ENCODE measurements around the gene TCF4. TPM values are rescaled to one million over a fixed set of nuclear protein-coding genes. Genes with fewer than 3 reads are reported as not detected.

Gene TCF4
- total RNA-seq, 1 experiment from 2014 or later: 93.7 TPM

DNA sequence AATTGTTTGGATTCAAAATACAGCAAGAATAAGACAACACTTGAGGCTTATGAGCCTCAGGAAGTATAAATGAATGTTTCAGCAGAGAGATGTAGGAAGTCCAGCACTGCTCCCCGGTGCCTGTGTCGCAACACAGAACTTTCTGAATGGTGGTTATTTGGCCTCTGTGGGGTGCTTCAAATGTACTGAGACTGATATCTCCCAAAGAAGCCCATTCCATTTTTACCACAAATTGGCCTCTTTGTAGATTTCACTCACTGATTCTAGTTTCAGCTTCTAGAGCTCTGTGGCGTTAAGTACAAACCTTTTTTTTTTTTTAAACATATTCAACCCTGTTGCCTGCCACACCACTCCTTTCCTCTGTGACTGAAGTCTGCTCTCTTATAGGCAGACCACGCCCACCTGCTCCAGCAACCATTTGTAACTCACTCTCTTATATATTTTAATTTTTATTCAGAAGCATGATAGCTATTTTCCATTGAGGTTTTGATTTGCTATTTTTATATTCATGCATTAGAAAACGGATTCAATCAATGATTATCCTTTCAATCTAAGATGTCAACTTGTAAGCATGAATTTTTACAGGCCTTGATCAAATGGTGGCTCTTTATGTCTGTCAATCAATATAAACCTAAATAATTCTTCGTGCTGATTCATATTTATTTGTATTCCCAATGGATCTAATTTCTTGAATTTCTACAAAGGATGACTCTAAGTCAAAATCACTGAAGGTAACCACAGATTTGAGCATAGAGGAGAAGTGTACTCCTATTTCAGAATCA, 351.7 kb downstream of the TCF4 start:
- Mint-ChIP-seq H3K4me3 (ENCODE audit: unreplicated experiment) (no peak overlapping the region), H3K9me3 (ENCODE audit: unreplicated experiment) (no peaks in the 10 kb centered on the region), H3K36me3 (ENCODE audit: insufficient read depth, unreplicated experiment) (peaks cover 40% of the 10 kb centered on the region), H3K4me1 (ENCODE audit: low read depth, unreplicated experiment) (no peaks in the 10 kb centered on the region), H3K27me3 (ENCODE audit: insufficient read depth, unreplicated experiment) (no peaks in the 10 kb centered on the region), H3K27ac (ENCODE audit: unreplicated experiment) (no peak overlapping the region)
- BruUV-seq (replicated peaks): no TSS peak
- intact Hi-C loops (cut with micrococcal nuclease; ENCODE audit: unreplicated experiment): loop anchor here (5.0 to 10.0 kb wide), 3 partner anchors 86 to 1341 kb away; no protein-coding TSS in a partner anchor
- Histone ChIP-seq H3K4me1 (peaks cover 9% of the 10 kb centered on the region; the same call in 1 of the 2 replicates), H3K9me3 (no peaks in the 10 kb centered on the region), H3K27me3 (replicated peaks; ENCODE audit: control insufficient read depth, insufficient read depth, low read length) (no peaks in the 10 kb centered on the region), H3K4me3 (ENCODE audit: low read depth, low read length) (no peak overlapping the region), H3K36me3 (ENCODE audit: control insufficient read depth, insufficient read depth, low read length) (no peaks in the 10 kb centered on the region)
- ChIA-PET CTCF (interaction anchor here (1.0 kb wide), 1 partner anchor 85 kb away, joined by 6 read pairs; no protein-coding TSS in a partner anchor), POLR2A (no interaction called here)
- no peak for DNase-seq
- TF ChIP-seq, protein P1, sequence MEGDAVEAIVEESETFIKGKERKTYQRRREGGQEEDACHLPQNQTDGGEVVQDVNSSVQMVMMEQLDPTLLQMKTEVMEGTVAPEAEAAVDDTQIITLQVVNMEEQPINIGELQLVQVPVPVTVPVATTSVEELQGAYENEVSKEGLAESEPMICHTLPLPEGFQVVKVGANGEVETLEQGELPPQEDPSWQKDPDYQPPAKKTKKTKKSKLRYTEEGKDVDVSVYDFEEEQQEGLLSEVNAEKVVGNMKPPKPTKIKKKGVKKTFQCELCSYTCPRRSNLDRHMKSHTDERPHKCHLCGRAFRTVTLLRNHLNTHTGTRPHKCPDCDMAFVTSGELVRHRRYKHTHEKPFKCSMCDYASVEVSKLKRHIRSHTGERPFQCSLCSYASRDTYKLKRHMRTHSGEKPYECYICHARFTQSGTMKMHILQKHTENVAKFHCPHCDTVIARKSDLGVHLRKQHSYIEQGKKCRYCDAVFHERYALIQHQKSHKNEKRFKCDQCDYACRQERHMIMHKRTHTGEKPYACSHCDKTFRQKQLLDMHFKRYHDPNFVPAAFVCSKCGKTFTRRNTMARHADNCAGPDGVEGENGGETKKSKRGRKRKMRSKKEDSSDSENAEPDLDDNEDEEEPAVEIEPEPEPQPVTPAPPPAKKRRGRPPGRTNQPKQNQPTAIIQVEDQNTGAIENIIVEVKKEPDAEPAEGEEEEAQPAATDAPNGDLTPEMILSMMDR (IDR thresholded peaks at IDR 0.05; ENCODE audit: insufficient read depth in 1 of 2, low read depth in 1 of 2, low read length in 1 of 2, severe bottlenecking in 1 of 2, unreplicated experiment in 1 of 2): no peak

DNA sequence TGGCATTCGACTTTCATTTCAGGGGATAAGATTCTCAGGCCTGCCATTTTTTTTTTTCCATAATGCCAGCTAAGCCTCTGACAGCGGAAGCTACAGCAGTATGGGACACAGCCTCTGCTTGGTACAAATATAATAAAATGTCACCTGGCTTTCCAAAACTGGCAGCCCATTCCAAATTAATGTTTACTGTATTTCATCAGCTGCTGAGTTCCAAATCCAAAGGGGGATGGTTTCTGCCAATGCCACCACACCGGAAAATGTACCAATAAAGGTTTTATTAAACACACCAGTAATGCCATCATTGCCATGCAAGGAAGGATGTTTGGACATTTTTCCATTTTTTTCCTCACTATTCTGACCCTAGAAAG, 352.9 kb downstream of the TCF4 start:
- H3K4me3 ChIP-seq (ENCODE audit: low read depth, low read length): no peak overlapping the region
- H3K4me1 ChIP-seq: peaks cover 9% of the 10 kb centered on the region; the same call in 1 of the 2 replicates
- intact Hi-C loops (cut with micrococcal nuclease; ENCODE audit: unreplicated experiment): loop anchor here (2.0 to 10.0 kb wide), 4 partner anchors 40 to 1342 kb away; no protein-coding TSS in a partner anchor
- POLR2A ChIA-PET: no interaction called here
- H3K9me3 ChIP-seq: no peaks in the 10 kb centered on the region
- H3K27ac Mint-ChIP-seq (ENCODE audit: unreplicated experiment): no peak overlapping the region
- CTCF ChIA-PET: interaction anchor here (0.7 to 1.2 kb wide), 5 partner anchors 27 to 791 kb away, joined by 3 to 5 read pairs (median 3); no protein-coding TSS in a partner anchor
- TF ChIP-seq, protein P1 (IDR thresholded peaks at IDR 0.05; ENCODE audit: insufficient read depth in 1 of 2, low read depth in 1 of 2, low read length in 1 of 2, severe bottlenecking in 1 of 2, unreplicated experiment in 1 of 2): no peak
- BruUV-seq (replicated peaks): no TSS peak
- no peaks in the 10 kb centered on the region for H3K9me3 Mint-ChIP-seq (ENCODE audit: unreplicated experiment)
- no peaks in the 10 kb centered on the region for H3K27me3 Mint-ChIP-seq (ENCODE audit: insufficient read depth, unreplicated experiment)
- no peaks in the 10 kb centered on the region for H3K36me3 ChIP-seq (ENCODE audit: control insufficient read depth, insufficient read depth, low read length)
- no peaks in the 10 kb centered on the region for H3K4me1 Mint-ChIP-seq (ENCODE audit: low read depth, unreplicated experiment)
- no peak for DNase-seq
- peaks cover 53% of the 10 kb centered on the region for H3K36me3 Mint-ChIP-seq (ENCODE audit: insufficient read depth, unreplicated experiment)
- H3K4me3 Mint-ChIP-seq (ENCODE audit: unreplicated experiment): no peak overlapping the region
- H3K27me3 ChIP-seq (replicated peaks; ENCODE audit: control insufficient read depth, insufficient read depth, low read length): no peaks in the 10 kb centered on the region

DNA sequence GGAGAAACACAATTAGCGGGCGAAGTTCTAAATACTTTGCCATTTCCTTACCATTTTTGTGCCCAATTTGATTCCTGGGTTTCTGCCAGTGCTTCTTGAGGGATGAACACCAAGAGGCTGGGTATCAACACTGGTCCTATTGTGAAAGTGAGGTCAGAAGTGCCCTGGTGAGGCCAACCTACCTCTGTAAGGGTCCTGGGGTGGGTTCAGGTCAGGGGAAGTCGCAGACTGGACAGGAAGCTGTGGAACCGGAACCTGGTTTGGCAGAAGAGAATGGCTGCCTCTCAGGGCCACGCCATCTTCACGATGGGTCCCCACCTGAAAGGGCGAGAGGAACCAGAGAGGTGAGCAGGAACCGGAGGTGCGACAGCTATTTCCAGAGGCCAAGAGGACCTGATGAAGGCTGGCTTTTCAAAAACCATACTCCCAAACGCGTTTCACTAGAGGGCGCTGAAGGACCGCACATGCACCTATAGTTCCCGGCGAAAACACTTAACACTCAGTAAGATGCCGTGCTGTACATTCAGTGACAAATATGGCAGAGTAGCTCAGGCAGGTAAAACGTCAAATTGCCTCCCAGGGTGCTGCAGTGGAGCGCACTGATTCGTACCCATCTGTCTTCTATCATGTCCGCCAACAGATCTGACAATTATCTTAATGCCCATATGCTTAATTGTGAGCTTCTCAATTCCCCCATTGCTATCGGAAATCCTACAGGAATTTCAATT, 353.5 kb downstream of the TCF4 start:
- Mint-ChIP-seq H3K36me3 (ENCODE audit: insufficient read depth, unreplicated experiment) (peaks cover 58% of the 10 kb centered on the region), H3K9me3 (ENCODE audit: unreplicated experiment) (no peaks in the 10 kb centered on the region), H3K4me1 (ENCODE audit: low read depth, unreplicated experiment) (no peaks in the 10 kb centered on the region), H3K27me3 (ENCODE audit: insufficient read depth, unreplicated experiment) (no peaks in the 10 kb centered on the region), H3K27ac (ENCODE audit: unreplicated experiment) (no peak overlapping the region), H3K4me3 (ENCODE audit: unreplicated experiment) (no peak overlapping the region)
- ChIA-PET POLR2A (no interaction called here), CTCF (interaction anchor here (0.5 to 1.2 kb wide), 6 partner anchors 27 to 1336 kb away, joined by 3 to 5 read pairs (median 3); no protein-coding TSS in a partner anchor)
- H3K4me1 ChIP-seq: peaks cover 9% of the 10 kb centered on the region; the same call in 1 of the 2 replicates
- no peaks in the 10 kb centered on the region for H3K9me3 ChIP-seq
- H3K4me3 ChIP-seq (ENCODE audit: low read depth, low read length): no peak overlapping the region
- no peaks in the 10 kb centered on the region for H3K36me3 ChIP-seq (ENCODE audit: control insufficient read depth, insufficient read depth, low read length)
- TF ChIP-seq, protein P1 (IDR thresholded peaks at IDR 0.05; ENCODE audit: insufficient read depth in 1 of 2, low read depth in 1 of 2, low read length in 1 of 2, severe bottlenecking in 1 of 2, unreplicated experiment in 1 of 2): peak; percentile 50 to 64
- DNase-seq: peak; percentile 60 to 61
- H3K27me3 ChIP-seq (replicated peaks; ENCODE audit: control insufficient read depth, insufficient read depth, low read length): no peaks in the 10 kb centered on the region
- no TSS peak for BruUV-seq (replicated peaks)
- intact Hi-C loops (cut with micrococcal nuclease; ENCODE audit: unreplicated experiment): loop anchor here (2.0 to 10.0 kb wide), 5 partner anchors 40 to 1343 kb away; no protein-coding TSS in a partner anchor

All from Caco-2 (cell line).